ENCODE results near the gene RRP1.

GRCh38 chr21:43814215-43815106 lies 25.1 kb downstream of the RRP1 start:
- TF ChIP-seq, protein P1, sequence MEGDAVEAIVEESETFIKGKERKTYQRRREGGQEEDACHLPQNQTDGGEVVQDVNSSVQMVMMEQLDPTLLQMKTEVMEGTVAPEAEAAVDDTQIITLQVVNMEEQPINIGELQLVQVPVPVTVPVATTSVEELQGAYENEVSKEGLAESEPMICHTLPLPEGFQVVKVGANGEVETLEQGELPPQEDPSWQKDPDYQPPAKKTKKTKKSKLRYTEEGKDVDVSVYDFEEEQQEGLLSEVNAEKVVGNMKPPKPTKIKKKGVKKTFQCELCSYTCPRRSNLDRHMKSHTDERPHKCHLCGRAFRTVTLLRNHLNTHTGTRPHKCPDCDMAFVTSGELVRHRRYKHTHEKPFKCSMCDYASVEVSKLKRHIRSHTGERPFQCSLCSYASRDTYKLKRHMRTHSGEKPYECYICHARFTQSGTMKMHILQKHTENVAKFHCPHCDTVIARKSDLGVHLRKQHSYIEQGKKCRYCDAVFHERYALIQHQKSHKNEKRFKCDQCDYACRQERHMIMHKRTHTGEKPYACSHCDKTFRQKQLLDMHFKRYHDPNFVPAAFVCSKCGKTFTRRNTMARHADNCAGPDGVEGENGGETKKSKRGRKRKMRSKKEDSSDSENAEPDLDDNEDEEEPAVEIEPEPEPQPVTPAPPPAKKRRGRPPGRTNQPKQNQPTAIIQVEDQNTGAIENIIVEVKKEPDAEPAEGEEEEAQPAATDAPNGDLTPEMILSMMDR (conservative IDR thresholded peaks at IDR 0.05; ENCODE audit: low read depth, low read length): no peak
- TF ChIP-seq EZH2 (IDR thresholded peaks at IDR 0.05; ENCODE audit: low read length, unreplicated experiment) (no peak), EZH2phosphoT487 (IDR thresholded peaks at IDR 0.05; ENCODE audit: borderline replicate concordance, low read length) (no peak)
